ENCODE results near the gene AP1AR. TPM values are rescaled to one million over a fixed set of nuclear protein-coding genes. Genes with fewer than 3 reads are reported as not detected.

AP1AR gene
- total RNA-seq, 1 experiment from 2014 or later = 38.4 TPM

DNA sequence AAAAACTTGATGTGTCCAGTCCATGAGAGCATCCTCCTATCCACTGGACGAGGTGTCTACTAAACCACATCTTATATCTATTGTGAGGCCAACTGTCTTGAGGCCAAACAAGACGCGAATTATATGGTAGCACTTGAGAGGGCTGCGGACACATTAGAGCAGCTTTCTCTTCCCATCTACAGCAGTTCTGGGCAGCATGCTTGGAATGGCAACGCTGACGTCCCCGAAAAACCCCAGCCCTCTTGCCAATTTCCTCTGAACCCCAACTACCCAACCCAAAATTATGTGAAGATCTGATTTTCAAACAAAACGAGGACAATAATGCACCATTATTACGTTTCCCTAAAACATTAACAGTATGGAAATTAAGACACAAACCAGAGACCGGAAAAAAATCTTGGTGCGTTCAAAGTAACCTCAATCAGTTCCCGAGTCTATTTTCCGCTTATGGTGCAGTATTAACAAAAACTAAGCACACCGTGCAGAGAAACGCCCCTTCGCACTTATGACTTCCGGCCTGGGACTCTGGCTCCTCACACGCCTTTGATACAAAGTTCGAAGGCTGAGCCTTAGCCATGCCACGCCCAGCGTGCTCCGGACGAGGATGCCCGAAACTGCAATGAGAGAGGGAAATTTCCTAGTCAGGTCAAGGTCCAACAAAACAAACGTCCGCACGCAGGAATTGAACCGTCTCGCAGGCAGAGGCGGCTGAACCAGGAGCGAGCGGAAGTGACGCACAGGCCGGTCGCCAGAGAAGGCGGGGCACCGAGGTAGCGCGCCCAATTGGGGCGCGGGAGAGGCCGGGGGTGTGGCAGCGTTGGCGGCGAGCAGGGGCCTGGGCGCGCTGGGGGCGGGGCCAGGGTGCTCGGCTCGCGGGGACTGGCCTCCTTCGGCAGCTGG lies 458 bp upstream of the AP1AR start:
- peak overlapping the region; percentile 99 for H3K4me3 Mint-ChIP-seq (ENCODE audit: unreplicated experiment)
- H3K36me3 Mint-ChIP-seq (ENCODE audit: insufficient read depth, unreplicated experiment) = peaks cover 14% of the 10 kb centered on the region
- BruUV-seq (replicated peaks) = TSS peak; percentile 74
- no peaks in the 10 kb centered on the region for H3K27me3 Mint-ChIP-seq (ENCODE audit: insufficient read depth, unreplicated experiment)
- ChIA-PET POLR2A (interaction anchor here (0.7 to 7.6 kb wide), 25 partner anchors 14 to 147 kb away, joined by 3 to 141 read pairs (median 7); partner anchors contain the start of genes ALPK1 and FAM241A), CTCF (interaction anchor here (0.6 to 6.3 kb wide), 5 partner anchors 16 to 118 kb away, joined by 3 to 67 read pairs (median 3); no protein-coding TSS in a partner anchor)
- DNase-seq (ENCODE audit: unreplicated experiment) = peak; percentile 98
- TF ChIP-seq, protein P1, sequence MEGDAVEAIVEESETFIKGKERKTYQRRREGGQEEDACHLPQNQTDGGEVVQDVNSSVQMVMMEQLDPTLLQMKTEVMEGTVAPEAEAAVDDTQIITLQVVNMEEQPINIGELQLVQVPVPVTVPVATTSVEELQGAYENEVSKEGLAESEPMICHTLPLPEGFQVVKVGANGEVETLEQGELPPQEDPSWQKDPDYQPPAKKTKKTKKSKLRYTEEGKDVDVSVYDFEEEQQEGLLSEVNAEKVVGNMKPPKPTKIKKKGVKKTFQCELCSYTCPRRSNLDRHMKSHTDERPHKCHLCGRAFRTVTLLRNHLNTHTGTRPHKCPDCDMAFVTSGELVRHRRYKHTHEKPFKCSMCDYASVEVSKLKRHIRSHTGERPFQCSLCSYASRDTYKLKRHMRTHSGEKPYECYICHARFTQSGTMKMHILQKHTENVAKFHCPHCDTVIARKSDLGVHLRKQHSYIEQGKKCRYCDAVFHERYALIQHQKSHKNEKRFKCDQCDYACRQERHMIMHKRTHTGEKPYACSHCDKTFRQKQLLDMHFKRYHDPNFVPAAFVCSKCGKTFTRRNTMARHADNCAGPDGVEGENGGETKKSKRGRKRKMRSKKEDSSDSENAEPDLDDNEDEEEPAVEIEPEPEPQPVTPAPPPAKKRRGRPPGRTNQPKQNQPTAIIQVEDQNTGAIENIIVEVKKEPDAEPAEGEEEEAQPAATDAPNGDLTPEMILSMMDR (IDR thresholded peaks at IDR 0.05; ENCODE audit: unreplicated experiment) = no peak
- H3K4me1 Mint-ChIP-seq (ENCODE audit: insufficient read depth, unreplicated experiment) = peaks cover 14% of the 10 kb centered on the region
- no peaks in the 10 kb centered on the region for H3K9me3 Mint-ChIP-seq (ENCODE audit: unreplicated experiment)
- intact Hi-C loops (cut with micrococcal nuclease) = loop anchor here (1.0 to 10.0 kb wide), 5 partner anchors 17 to 371 kb away; partner anchors contain the start of gene FAM241A
- peak overlapping the region; percentile 98 for H3K27ac Mint-ChIP-seq (ENCODE audit: low read depth, unreplicated experiment)

DNA sequence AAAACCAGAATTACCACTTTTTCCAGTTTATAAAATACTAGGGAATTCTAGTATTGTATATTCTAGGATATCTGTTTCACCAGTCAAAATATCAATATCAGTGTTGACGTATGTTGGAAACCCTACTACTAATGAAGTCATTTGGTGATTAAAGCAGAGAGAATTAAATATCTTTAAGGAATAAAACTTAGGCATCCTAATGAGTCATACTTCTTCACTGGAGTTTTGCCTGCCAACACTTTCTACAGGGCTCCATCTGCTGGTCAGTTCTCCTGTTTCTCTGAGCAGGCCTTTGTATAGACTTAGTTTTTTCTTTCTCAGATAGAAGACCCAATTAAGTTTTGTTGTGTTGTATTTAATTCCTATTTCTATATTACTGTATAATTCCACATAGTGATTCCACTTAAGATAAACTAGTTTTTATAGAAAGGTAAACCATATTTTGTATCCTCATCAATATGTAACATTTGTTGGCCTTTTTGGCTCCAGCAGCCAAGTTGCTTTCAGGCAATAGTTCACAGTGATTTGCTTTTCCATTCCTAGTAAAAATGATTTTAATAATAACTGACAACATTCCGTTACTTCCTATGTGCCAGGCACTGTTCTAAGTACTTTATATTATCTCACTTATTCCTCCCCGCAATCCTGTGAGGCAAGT lies 3.5 kb downstream of the AP1AR start:
- Mint-ChIP-seq H3K36me3 (ENCODE audit: insufficient read depth, unreplicated experiment) (peaks cover 22% of the 10 kb centered on the region), H3K4me3 (ENCODE audit: unreplicated experiment) (no peak overlapping the region), H3K27ac (ENCODE audit: low read depth, unreplicated experiment) (no peak overlapping the region), H3K9me3 (ENCODE audit: unreplicated experiment) (no peaks in the 10 kb centered on the region), H3K27me3 (ENCODE audit: insufficient read depth, unreplicated experiment) (no peaks in the 10 kb centered on the region), H3K4me1 (ENCODE audit: insufficient read depth, unreplicated experiment) (peaks cover 23% of the 10 kb centered on the region)
- no TSS peak for BruUV-seq (replicated peaks)
- intact Hi-C loops (cut with micrococcal nuclease) = loop anchor here (1.0 to 10.0 kb wide), 7 partner anchors 21 to 367 kb away; no protein-coding TSS in a partner anchor
- peak; percentile 88 for DNase-seq (ENCODE audit: unreplicated experiment)
- TF ChIP-seq, protein P1 (IDR thresholded peaks at IDR 0.05; ENCODE audit: unreplicated experiment) = peak; percentile 55
- ChIA-PET CTCF (interaction anchor here (0.5 to 12.4 kb wide), 23 partner anchors 9 to 527 kb away, joined by 3 to 206 read pairs (median 4); partner anchors contain the start of gene TIFA), POLR2A (interaction anchor here (0.7 to 7.6 kb wide), 10 partner anchors 19 to 151 kb away, joined by 3 to 141 read pairs (median 4); partner anchors contain the start of gene FAM241A)

DNA sequence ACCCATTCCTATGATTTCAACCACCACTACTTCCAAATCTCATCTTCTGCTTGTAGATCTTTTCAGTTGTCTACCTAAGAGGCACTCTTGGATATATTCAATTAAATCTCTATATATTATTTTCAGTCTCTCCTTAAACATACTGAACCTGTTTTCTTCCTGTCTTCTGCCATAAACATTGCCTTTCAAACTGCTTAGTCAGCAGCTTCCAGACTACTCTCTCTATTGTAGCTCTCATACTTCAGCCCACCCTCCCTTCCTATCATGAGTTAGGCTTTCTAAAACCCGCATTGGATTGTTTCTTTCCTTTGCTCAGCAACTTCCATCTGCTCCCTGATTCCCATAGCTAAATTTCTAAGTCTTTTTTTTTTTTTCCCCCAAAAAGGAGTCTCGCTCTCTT lies 4.5 kb downstream of the AP1AR start:
- no peak for DNase-seq (ENCODE audit: unreplicated experiment)
- TF ChIP-seq, protein P1 (IDR thresholded peaks at IDR 0.05; ENCODE audit: unreplicated experiment) = no peak
- BruUV-seq (replicated peaks) = no TSS peak
- ChIA-PET CTCF (interaction anchor here (0.6 to 12.4 kb wide), 23 partner anchors 9 to 528 kb away, joined by 3 to 206 read pairs (median 4); partner anchors contain the start of gene TIFA), POLR2A (interaction anchor here (0.9 to 1.3 kb wide), 3 partner anchors 22 to 137 kb away, joined by 3 to 7 read pairs (median 3); no protein-coding TSS in a partner anchor)
- H3K4me3 Mint-ChIP-seq (ENCODE audit: unreplicated experiment) = no peak overlapping the region
- intact Hi-C loops (cut with micrococcal nuclease) = loop anchor here (10.0 kb wide), 1 partner anchor 289 kb away; no protein-coding TSS in a partner anchor
- H3K36me3 Mint-ChIP-seq (ENCODE audit: insufficient read depth, unreplicated experiment) = peaks cover 18% of the 10 kb centered on the region
- H3K27ac Mint-ChIP-seq (ENCODE audit: low read depth, unreplicated experiment) = no peak overlapping the region
- H3K9me3 Mint-ChIP-seq (ENCODE audit: unreplicated experiment) = no peaks in the 10 kb centered on the region
- H3K4me1 Mint-ChIP-seq (ENCODE audit: insufficient read depth, unreplicated experiment) = peaks cover 23% of the 10 kb centered on the region
- H3K27me3 Mint-ChIP-seq (ENCODE audit: insufficient read depth, unreplicated experiment) = no peaks in the 10 kb centered on the region
